Gastrocnemius medialis (tissue), 4 donors: ENCODE results near the gene CDH23. TPM values are rescaled to one million over a fixed set of nuclear protein-coding genes. Genes with fewer than 3 reads are reported as not detected.

Experiments
- ATAC-seq, 2 donors: fragments of 150-250 bp; one replicate each; pipeline ENCODE4 v1.9.1; 2016
- DNase-seq, 2 donors: peaks; one replicate each; pipeline ENCODE4 v3.0.0-alpha.2; 2019
- H3K27ac ChIP-seq, 4 donors: fragments of 200-600 bp; sonication (generic); 1 replicate in 1 of 4; 2 replicates in 3 of 4; pipeline ENCODE4 v1.5.1; 2016 to 2018; ENCODE audit warnings: mild to moderate bottlenecking in 2 of 4, moderate library complexity in 1 of 4
- H3K27me3 ChIP-seq, 3 donors: fragments of 200-600 bp; sonication (generic) in 2 of 3; 1 replicate in 1 of 3; 2 replicates in 2 of 3; pipeline versions ENCODE4 v1.5.1 to v1.6.0; 2016 to 2019; ENCODE audit warnings: mild to moderate bottlenecking in 1 of 3, moderate library complexity in 1 of 3
- H3K36me3 ChIP-seq, 2 donors: fragments of 200-600 bp; sonication (generic) in 1 of 2; one replicate each; pipeline ENCODE4 v1.5.1; 2017 to 2018
- H3K4me1 ChIP-seq, 2 donors: fragments of 200-600 bp; sonication (generic) in 1 of 2; one replicate each; pipeline ENCODE4 v1.5.1; 2016 to 2017; ENCODE audit warnings: mild to moderate bottlenecking in 2 of 2
- H3K4me3 ChIP-seq, 4 donors: fragments of 200-600 bp; sonication (generic) in 3 of 4; 1 replicate in 1 of 4; 2 replicates in 3 of 4; pipeline ENCODE4 v1.5.1; 2016 to 2019; ENCODE audit warnings: mild to moderate bottlenecking in 2 of 4
- H3K9me3 ChIP-seq, 3 donors: fragments of 200-600 bp; sonication (generic) in 2 of 3; 1 replicate in 1 of 3; 2 replicates in 2 of 3; pipeline ENCODE4 v1.5.1; 2016 to 2019
- CTCF ChIP-seq, 5 experiments: fragments of 450-650 bp in 3 of 5; fragments of 200-600 bp in 2 of 5; sonication (generic) in 2 of 5; IDR thresholded peaks in 4 of 5; conservative IDR thresholded peaks in 1 of 5; 1 replicate in 4 of 5; 2 replicates in 1 of 5; pipeline ENCODE4 v1.5.1; 2016 to 2019; ENCODE audit warnings: antibody characterized with exemption in 5 of 5, mild to moderate bottlenecking in 3 of 5, moderate library complexity in 3 of 5
- POLR2A ChIP-seq, 2 donors: fragments of 450-650 bp; IDR thresholded peaks; one replicate each; pipeline ENCODE4 v1.6.1; 2017; ENCODE audit warnings: antibody characterized with exemption in 2 of 2, mild to moderate bottlenecking in 2 of 2, moderate library complexity in 2 of 2
- in situ Hi-C, 4 donors: fragments of 200-750 bp; cut with MboI; loops; one replicate each; pipeline versions ENCODE4 v1.15.0 to v1.8.0; 2017; ENCODE audit warnings: low sequenced_read_pairs in 4 of 4
- intact Hi-C: fragments of 100-400 bp; cut with DNase I; formaldehyde crosslinking; loops from one replicate; pipeline ENCODE4 v1.15.1; 2023; ENCODE audit warnings: low total_unique reads
- total RNA-seq, 4 donors: library from RNA; depleted of rRNA; stranded (reverse); fragments of >200 nt; gene quantifications; one replicate each; pipeline versions ENCODE4 v1.1.0 to v1.2.3, GENCODE V29; 2016

CDH23 gene
- total RNA-seq, 4 donors from 2014 or later: 0.53 to 1.8 (median 1.2) TPM

- H3K27me3 ChIP-seq: peaks cover 0 to 3% (median 0%) of the 10 kb centered on the region in 3 donors
- DNase-seq (peak; percentile 24 to 55), ATAC-seq (peak; percentile 73 to 76)
- intact Hi-C loops: loop anchor here (1.0 to 5.0 kb wide), 4 partner anchors 186 to 428 kb away; no protein-coding TSS in a partner anchor
- H3K36me3 ChIP-seq: no peaks in the 10 kb centered on the region
- no peaks in the 10 kb centered on the region for H3K9me3 ChIP-seq
- H3K27ac ChIP-seq: no peak overlapping the region
- TF ChIP-seq CTCF (IDR thresholded peaks at IDR 0.05 in 4 of 5, conservative IDR thresholded peaks at IDR 0.05 in 1 of 5) (peak; percentile 82 to 95 (median 90)), POLR2A (IDR thresholded peaks at IDR 0.05) (no peak)
- H3K4me1 ChIP-seq: no peaks in the 10 kb centered on the region
- in situ Hi-C loops: loop anchor here (5.0 to 25.0 kb wide), 5 partner anchors 72 to 431 kb away; no protein-coding TSS in a partner anchor
- no peak overlapping the region for H3K4me3 ChIP-seq
Observed at GRCh38 chr10:71383972-71384687, 12.6 kb upstream of the CDH23 start.

GRCh38 chr10:71388171-71388570, 8.5 kb upstream of the CDH23 start:
- intact Hi-C loops: no loop called here

GRCh38 chr10:71388583-71389310, 8.0 kb upstream of the CDH23 start:
- Histone ChIP-seq H3K27ac (no peak overlapping the region), H3K9me3 (no peaks in the 10 kb centered on the region), H3K27me3 (peaks cover 0 to 3% (median 0%) of the 10 kb centered on the region in 3 donors), H3K36me3 (no peaks in the 10 kb centered on the region), H3K4me1 (no peaks in the 10 kb centered on the region), H3K4me3 (no peak overlapping the region)
- intact Hi-C loops: no loop called here
- in situ Hi-C loops: loop anchor here (10.0 to 25.0 kb wide), 4 partner anchors 176 to 426 kb away; no protein-coding TSS in a partner anchor
- DNase-seq (no peak), ATAC-seq (no peak)
- TF ChIP-seq POLR2A (IDR thresholded peaks at IDR 0.05) (no peak), CTCF (IDR thresholded peaks at IDR 0.05 in 4 of 5, conservative IDR thresholded peaks at IDR 0.05 in 1 of 5) (no peak)

More at GRCh38 chr10:71388171-71388570, 8.5 kb upstream of the CDH23 start:
- ATAC-seq: no peak
- TF ChIP-seq CTCF (IDR thresholded peaks at IDR 0.05 in 4 of 5, conservative IDR thresholded peaks at IDR 0.05 in 1 of 5) (no peak), POLR2A (IDR thresholded peaks at IDR 0.05) (no peak)
- no peak for DNase-seq
- in situ Hi-C loops: loop anchor here (10.0 to 25.0 kb wide), 4 partner anchors 177 to 427 kb away; no protein-coding TSS in a partner anchor
- H3K27me3 ChIP-seq: peaks cover 0 to 3% (median 0%) of the 10 kb centered on the region in 3 donors
- H3K27ac ChIP-seq: no peak overlapping the region
- no peaks in the 10 kb centered on the region for H3K4me1 ChIP-seq
- H3K9me3 ChIP-seq: no peaks in the 10 kb centered on the region
- no peaks in the 10 kb centered on the region for H3K36me3 ChIP-seq
- H3K4me3 ChIP-seq: no peak overlapping the region

GRCh38 chr10:71389768-71390460, 6.8 kb upstream of the CDH23 start:
- H3K36me3 ChIP-seq: no peaks in the 10 kb centered on the region
- no peaks in the 10 kb centered on the region for H3K9me3 ChIP-seq
- no peak for DNase-seq
- no peaks in the 10 kb centered on the region for H3K4me1 ChIP-seq
- H3K27ac ChIP-seq: no peak overlapping the region
- H3K4me3 ChIP-seq: no peak overlapping the region
- TF ChIP-seq POLR2A (IDR thresholded peaks at IDR 0.05): no peak
- TF ChIP-seq CTCF (IDR thresholded peaks at IDR 0.05 in 4 of 5, conservative IDR thresholded peaks at IDR 0.05 in 1 of 5): no peak
- peaks cover 0 to 3% (median 0%) of the 10 kb centered on the region in 3 donors for H3K27me3 ChIP-seq
- intact Hi-C loops: no loop called here
- in situ Hi-C loops: loop anchor here (10.0 to 25.0 kb wide), 4 partner anchors 175 to 425 kb away; no protein-coding TSS in a partner anchor
- ATAC-seq: no peak
